HG03571 (cell line): ENCODE measurements around the gene TECR.
"Not testable (repeated sequence)": the region's sequence is repeated elsewhere in the genome, so short reads cannot be mapped to it uniquely, and the experiment has no call there.

Experiments used
- ATAC-seq: cut with Tn5 transposase; IDR thresholded peaks from one replicate; pipeline ENCODE4 v1.9.1; 2021; ENCODE audit not compliant: unreplicated experiment

TECR gene

DNA sequence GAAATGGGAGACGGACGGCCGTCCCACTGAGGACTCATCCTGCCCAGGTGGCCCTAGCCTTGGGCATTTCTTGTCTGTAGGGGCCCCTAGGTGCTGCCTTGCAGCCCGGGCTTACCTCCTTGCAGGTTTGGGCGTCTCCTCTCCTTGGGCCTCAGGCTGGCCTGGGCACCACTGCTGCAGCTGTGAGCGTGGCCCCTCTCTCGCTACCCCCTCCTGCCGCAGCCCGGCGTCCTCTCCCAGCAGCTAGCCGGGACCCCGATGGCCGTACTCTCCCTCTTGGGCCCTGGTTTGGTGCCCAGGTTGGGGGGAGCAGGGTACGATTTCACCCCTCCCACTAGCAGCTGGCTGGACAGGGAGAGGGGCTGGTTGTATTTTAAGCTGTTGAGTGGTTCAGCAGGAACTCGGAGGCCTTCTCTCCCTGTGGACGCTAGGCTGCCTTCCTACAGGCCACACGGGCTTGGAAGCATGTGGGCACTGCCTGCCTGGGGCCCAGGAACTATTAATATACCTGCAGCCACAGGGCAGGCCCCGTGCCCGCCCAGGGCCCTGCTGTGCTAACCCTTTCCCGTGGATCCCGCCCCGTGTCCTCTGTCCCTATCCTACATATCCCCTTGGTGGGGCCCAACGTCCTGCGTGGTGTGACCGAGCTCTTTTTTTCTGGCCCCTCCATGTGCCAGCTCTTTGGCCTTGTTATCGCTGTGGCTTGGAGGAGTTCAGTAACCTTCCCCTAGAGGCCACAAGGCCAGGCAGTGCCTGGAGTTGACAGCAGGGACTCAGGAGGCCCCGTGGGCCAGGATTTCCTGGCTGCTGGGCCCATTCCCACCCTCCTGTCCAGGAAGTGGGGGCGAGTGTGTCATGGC lies 30.8 kb downstream of the TECR start:
- no peak for ATAC-seq

DNA sequence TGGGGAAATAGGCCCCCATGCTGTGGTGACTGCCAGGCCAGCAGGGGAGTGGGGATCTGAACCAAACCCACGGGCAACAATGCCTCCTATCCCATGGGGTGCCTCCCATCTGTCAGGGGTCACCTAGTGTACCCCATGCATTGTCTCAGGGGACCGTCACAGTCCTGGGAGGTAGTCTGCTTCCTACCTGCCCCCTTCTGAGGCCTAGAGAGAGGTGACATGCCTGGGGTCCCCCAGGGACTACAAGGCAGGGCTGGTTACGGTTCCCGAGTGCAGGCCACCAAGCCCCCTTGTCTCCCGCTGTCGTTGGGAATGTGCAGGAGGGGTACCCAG lies 31.3 kb downstream of the TECR start:
- ATAC-seq: no peak

DNA sequence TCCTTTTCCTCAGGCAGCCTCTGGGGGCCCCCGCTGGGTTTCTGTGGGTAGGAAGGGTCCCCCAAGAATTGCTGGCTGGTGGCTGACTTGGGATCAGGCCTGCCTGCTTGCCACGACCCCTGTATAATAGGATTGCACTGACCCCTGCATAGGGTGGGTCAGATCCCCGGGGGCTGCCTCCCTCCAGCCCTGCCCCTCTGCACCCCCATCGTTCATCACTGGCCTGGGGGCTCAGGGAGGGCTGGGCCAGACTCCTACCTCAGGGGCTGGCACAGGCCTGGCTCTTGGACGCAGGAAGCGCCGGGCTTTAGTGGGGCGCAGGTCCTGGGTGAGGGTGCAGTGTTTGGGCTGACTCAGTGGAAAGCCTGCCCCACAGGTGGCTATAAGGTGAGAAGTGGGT lies 31.9 kb downstream of the TECR start:
- ATAC-seq: no peak

DNA sequence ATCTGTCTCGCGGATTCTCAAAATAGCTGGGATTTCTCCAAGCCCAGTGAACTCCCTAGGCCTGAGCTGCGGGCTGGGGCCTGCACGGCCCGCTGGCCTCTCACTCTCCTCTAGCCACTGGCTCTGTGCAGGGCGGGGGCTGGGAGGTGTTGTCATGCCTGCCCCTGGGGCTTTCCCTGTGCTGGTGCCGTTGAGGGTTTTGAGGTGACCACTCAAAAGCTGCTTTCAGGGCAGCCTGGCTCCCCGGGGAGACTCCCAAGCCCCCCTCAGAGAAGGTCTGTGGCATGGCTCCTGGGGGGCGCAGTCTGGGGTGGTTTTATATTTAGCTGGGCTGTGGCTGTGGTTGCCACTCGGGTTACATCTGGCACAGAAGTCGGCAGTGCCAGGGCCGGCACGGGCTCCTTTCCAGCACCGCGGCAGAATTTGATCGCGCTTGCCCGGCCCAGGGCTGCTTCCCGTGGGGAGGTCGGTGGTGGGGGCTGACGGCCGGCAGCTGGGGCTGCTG lies 32.5 kb downstream of the TECR start:
- no peak for ATAC-seq

DNA sequence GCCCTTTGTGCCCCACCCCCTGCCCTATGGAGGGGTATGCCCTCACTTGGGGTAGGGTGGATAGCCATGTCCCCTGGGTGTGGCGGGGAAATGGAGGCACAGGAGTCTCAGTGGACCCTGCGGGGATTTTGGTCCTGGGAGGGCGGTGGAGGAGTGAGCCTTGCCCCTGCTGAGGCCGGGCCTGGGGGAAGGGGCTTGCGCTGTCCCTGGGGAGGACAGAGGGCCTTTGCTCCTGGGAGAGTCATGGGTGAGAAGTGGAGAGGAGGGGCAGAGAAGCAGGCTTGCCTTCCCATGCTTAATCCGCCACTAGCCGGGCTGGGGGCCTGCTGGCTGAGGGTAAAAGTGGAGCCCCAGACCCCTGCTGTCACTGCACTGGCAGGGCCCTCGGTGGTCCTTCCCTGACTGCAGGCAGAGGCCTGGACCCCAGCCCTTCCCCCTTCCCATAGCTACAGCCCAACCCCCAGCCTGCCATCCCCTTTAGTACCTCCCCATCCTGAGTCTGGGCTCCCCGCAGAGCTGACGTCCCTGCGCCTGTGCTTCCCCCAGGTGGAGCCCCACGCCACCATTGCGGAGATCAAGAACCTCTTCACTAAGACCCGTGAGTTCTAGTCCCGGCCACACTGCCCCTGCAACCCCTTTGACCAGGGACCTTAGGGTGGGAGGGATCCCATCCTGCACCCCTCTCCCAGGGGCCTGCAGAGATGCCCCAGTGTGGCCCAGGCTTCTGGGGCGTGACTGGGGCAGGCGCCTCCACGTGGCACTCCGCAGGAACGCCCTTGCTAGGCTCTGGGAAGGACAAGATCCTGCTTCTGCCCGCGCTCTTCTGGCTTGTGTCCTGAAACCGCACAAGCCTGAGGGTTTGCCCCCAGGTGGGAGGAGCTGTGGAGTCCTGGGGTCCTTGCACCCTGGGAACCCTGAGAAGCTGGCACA lies 33.5 kb downstream of the TECR start:
- no peak for ATAC-seq

DNA sequence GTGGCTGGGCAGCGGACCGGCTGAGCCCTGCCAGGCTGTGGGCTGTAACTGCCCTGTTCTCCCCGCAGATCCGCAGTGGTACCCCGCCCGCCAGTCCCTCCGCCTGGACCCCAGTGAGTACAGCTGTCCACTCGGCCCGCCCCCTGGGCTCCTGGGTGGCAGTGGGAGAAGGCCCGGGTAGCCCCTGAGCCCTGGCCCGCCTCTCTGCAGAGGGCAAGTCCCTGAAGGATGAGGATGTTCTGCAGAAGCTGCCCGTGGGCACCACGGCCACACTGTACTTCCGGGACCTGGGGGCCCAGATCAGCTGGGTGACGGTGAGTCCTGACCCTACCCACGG lies 34.2 kb downstream of the TECR start:
- no peak for ATAC-seq

DNA sequence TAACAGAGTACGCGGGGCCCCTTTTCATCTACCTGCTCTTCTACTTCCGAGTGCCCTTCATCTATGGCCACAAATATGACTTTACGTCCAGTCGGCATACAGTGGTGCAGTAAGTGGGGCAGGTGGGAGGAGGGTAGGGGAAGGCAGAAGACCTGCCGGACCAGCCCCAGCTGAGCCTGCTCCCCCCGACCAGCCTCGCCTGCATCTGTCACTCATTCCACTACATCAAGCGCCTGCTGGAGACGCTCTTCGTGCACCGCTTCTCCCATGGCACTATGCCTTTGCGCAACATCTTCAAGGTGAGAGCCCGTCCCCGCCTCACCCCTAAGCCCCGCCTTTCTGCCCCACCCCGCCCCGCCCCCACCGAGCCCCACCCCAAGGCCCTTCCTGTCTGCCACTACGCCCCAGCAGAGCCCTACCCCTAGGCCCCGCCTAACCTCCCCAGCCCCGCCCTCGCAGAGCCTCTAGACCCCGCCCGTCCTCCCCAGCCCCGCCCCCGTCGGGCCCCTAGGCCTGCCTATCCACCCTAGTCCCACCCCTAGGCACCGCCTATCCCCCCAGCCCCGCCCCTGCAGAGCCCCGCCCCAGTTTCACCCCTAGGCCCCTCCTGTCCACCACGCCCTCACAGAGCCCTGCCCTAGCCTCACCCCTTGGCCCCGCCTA lies 34.7 kb downstream of the TECR start:
- ATAC-seq: no peak

DNA sequence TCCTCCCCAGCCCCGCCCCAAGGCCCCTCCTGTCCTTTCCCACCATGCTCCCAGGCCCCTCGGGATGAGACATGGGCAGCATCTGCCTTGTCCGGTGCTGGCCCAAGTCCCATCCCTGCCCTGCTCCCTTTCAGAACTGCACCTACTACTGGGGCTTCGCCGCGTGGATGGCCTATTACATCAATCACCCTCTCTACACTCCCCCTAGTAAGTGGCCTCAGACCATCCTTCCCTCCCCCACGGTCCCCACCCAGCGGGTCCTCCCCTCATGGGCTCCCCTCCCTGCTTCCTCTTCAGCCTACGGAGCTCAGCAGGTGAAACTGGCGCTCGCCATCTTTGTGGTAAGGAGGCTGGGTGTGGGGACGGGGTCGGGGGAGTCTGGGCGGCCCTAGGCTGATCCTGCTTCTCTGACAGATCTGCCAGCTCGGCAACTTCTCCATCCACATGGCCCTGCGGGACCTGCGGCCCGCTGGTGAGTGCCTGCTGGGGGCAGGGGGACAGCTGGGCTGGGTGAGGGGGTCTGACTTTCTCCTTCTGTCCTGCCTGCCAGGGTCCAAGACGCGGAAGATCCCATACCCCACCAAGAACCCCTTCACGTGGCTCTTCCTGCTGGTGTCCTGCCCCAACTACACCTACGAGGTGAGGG lies 35.4 kb downstream of the TECR start:
- not testable (repeated sequence) for ATAC-seq

DNA sequence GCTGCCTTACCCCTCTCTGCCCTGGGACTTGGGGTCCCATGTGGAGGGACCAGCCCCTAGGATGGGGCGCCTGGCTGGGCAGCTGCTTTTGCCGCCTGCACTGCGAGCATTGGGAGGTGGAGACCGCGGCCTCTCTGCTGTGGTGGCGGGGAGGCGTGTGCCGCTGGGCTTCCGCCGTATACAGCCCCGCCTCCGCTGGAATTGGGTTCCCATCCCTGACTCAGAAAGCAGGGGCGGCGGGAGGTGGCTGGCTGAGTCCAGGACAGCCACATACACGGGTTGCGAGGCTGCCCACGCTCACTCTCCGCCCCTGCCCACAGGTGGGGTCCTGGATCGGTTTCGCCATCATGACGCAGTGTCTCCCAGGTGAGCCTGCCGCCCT lies 35.9 kb downstream of the TECR start:
- ATAC-seq: no peak

DNA sequence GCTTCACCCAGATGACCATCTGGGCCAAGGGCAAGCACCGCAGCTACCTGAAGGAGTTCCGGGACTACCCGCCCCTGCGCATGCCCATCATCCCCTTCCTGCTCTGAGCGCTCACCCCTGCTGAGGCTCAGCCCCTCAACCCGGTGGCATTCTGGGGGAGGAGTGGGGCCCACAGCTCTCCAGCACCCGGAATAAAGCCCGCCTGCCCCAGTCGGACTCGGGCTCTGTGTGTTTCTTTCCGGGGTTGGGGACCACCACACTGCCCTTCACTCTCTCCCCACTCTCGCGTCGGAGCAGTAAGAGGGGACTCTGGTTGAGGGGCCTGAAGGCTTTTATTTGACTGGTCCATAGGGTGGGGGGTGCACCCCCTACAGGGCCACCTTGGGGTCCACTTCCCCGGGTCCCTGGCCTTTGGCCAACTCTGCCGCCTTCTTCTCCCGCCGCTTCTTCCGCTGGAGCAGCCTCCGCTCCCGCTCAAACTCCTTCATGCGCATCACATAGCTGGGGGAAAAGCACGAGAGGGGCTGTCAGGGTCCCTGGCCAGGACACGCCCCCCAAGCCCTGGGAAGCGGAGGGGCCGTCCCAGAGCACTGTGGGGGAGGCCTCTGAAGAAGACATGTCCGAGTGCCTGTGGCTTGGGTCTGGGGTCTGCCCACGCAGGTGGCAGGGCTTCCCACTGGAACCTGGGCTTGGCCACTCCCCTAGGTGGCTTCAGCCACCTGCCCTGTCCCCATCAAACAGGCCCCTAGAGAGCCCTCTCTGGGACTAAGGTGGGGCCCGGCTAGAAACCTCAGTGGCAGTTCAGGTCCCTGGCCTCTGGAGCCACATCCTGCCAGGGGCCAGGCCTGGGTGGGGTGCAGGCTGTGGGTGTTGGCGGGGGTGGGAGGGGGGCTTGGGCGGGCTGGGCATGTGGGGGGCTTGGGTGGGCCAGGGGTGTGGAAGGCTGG lies 36.6 kb downstream of the TECR start:
- ATAC-seq: no peak

DNA sequence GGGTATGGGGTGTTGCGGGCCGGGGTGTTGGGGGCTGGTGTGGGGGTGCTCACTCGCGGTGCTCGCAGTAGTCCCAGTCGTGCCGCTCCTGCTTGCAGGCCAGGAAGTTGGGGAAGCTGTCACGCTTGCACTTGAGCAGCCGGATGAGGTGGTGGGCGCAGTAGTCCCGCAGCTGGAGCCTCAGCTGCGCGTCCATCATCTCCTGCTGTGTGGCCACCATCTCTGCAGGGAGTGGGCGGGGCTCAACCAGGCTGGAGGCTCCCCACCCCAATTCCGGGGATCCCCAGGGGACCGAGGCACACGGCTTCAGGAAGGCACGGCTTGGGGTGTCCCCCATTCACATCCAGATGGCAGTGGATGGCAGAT lies 37.3 kb downstream of the TECR start:
- no peak for ATAC-seq

DNA sequence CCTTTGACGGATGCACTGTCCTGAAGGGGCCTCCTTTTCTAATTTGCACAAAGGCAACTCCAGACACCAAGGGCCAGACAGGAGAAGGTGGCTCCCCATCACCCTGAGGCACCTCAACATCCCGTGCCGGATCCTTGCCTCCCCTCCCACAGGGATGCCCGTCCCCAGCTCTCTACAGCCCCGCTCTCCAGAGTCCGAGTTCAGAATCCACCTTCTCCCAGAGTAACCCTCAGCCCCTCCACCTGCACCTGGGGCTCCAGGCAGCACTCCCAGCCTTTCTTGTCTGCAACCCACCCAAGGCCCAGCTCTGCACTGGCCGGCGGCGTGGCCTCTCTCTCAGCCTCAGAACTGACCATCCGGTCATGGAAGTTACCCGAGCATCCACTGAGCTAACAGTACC lies 37.7 kb downstream of the TECR start:
- no peak for ATAC-seq

DNA sequence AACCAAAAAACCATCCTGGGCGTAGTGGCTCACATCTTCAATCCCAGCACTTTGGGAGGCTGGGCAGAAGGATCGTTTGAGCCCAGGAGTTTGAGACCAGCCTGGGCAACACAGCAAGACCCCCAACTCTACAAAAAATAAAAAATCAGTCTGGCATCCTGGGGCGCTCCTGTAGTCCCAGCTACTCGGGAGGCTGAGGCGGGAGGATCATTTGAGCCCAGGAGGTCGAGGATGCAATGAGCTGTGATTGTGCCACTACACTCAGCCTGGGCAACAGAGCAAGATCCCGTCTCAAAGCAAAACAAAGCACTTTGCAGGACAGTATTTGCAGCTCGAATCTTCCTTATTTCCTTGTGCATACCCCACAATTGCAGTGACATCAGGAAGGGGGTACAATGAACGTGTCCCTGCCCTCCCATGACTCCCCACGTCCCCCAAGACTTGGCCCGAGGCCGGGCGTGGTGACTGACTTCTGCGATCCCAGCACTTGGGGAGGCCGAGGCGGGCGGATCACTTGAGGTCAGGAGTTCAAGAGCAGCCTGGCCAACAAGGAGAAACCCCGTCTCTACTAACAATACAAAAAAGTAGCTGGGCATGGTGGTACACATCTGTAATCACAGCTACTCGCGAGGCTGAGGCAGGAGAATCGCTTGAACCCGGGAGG lies 41.6 kb downstream of the TECR start:
- ATAC-seq: no peak

DNA sequence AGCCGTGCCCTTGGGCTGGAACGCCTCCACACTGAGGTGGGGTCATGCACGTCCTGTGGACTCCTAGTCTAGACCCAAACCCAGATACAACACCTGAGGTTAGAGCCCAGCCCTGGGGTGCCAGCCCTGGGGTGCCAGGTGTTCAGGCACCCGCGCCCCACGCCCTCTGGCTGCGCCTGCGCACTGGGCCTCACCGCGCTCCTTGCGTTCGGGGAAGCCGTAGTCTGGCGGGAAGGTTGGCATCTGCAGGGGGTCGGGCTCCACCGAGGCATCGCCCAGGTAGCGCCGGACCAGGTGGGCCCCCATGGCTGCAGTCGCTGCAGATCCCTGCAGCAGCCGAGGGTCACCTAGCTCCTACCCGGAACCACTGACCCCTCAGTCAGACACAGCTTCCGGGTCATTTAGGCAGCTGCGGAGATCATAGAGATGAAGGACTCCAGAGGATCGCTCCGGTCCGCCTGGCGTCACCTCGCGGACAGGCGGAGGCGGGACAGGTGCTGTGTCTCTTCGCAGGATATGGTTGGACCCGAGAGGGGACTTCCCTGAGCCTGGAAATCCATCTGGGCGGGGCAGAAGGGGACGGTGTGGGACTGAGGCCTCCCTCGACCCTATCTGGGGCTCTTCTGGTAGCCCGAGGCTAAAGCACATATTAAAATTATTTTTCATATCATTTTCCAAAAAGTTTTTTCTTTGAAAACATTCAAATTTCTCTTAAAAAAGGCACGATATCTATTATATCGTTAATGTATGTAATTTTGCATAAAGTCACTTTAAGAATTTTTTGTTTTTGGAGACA lies 42.5 kb downstream of the TECR start, which contains the start of gene NDUFB7:
TSS of gene NDUFB7 (minus strand) at position 372 of the 796 bp plus-strand sequence. CDS start at position 306, 66 bp downstream.
- peak; percentile 85 for ATAC-seq

DNA sequence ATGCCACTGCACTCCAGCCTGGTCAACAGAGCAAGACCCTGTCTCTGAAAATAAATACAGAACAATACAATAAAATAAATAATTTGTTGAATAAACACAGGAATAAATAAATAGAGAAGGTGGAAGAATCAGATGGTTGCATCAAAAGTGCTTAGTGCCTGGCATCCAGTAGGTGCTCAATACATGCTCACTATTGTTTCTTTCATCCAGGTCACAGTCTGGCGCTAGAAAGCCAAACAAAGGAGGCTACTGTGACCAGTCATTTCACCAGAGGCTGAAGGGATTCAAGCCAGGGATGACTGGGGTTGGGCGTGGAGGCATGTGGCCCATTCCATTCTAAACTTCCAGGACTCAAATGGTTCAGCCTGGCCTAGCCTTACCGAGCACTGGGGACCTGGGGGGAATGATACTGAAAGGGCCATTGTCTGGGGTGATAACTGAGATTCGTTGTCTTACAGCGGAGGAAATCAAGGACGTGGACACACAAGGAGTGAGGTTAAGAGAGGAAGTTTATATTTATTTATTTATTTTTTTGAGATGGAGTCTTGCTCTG lies 46.1 kb downstream of the TECR start:
- ATAC-seq: no peak

DNA sequence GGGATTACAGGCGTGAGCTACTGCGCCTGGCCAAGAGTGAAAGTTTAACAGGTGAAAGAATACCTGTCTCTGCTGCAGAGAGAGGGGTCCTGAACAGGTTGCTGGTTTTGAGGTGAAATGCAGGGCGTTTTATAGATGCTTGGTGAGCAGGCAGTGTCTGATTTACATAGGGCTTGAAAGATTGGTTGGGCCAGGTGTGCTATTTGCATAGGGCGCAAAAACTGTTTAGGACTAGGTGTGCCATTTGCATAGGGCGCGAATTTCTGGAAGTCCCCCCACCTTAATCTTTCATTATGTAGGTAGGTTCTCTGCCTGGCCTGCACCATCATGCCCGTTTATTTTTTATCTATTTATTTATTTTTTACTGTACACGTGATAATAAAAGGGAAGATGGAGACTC lies 47.0 kb downstream of the TECR start:
- ATAC-seq: no peak

DNA sequence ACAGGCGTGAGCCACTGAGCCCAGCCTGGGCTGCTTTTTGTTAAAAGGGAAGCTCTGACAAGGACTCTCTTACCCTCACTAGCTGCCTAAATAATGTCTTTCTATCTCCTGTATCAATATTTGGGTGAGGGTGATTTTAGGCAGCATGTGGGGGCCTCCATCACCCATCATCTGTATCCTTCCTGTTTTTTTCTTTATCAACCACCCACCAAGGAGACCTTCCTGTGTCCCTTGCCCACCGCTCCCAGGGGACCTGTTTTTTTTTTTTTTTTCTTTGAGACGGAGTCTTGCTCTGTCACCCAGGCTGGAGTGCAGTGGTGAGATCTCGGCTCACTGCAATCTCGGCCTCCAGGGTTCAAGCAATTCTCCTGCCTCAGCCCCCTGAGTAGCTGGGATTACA lies 47.9 kb downstream of the TECR start:
- no peak for ATAC-seq

DNA sequence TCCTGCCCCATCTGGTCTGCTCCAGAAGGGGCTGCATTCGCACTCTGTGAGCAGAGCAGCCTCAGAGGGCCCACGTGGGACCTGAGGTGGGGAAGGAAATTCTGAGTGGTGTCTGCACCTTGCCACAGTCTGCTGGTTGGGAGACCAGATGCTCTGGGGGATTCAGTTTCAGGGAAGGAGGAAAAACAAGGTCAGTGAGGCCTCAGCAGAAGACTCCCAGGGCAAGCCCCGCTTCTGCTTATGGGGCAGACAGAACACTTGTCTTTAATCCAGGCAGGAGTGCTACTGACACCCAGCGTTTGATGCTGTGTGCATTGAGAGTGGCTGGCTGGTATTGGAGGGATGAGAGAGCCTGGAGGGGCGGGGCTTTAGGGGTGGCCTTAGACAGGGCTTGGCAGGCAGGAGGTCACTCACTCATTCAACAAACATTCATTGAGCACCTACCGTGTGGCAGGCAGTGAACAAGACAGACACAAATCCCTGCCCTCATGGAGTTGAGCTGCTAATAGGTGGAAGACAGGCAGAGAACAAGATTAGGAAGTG lies 48.6 kb downstream of the TECR start:
- no peak for ATAC-seq
